OCI-LY7 (cell line): ENCODE data around the gene WDR4. TPM values are rescaled to one million over a fixed set of nuclear protein-coding genes. Genes with fewer than 3 reads are reported as not detected.
"Not testable (repeated sequence)": the region's sequence is repeated elsewhere in the genome, so short reads cannot be mapped to it uniquely, and the experiment has no call there.

Experiments
- BruUV-seq: library from RNA; stranded (reverse); fragments of 400-500 nt; replicated peaks from 2 replicates; lab custom pipeline; 2021; lab: Mats Ljungman, UMichigan
- CTCF ChIA-PET: fragments of 300-600 bp; sonication (Branson Sonifier 250); formaldehyde crosslinking; loops from one replicate; lab custom pipeline; 2022; ENCODE audit warnings: antibody characterized with exemption; ENCODE audit not compliant: unreplicated experiment; lab: Charles Lee
- POLR2A ChIA-PET: fragments of 300-600 bp; sonication (Branson Sonifier 250); formaldehyde crosslinking; loops from one replicate; lab custom pipeline; 2022; ENCODE audit warnings: antibody characterized with exemption; lab: Charles Lee
- DNase-seq: peaks from one replicate; pipeline ENCODE4 v3.0.0-alpha.2; 2015; ENCODE audit warnings: low spot score
- H2AFZ ChIP-seq: fragments of 200-600 bp; sonication (generic), shearing (Covaris generic); 2 replicates; pipeline ENCODE4 v1.6.1; 2014; ENCODE audit warnings: mild to moderate bottlenecking, antibody characterized with exemption, low read length, moderate library complexity
- H3K27ac ChIP-seq: fragments of 200-600 bp; sonication (generic); 2 replicates; pipeline ENCODE4 v1.5.1; 2014; ENCODE audit warnings: mixed run types, low read depth, mild to moderate bottlenecking, moderate library complexity, low read length, inconsistent platforms; ENCODE audit not compliant: poor library complexity, severe bottlenecking
- H3K36me3 ChIP-seq: fragments of 200-600 bp; sonication (generic); 2 replicates; pipeline ENCODE4 v1.6.1; 2014; ENCODE audit warnings: mild to moderate bottlenecking, antibody characterized with exemption, low read length, moderate library complexity, mixed read lengths; ENCODE audit not compliant: insufficient read depth
- H3K4me1 ChIP-seq: fragments of 200-600 bp; sonication (generic); 2 replicates; pipeline ENCODE4 v1.5.1; 2014; ENCODE audit warnings: mild to moderate bottlenecking, low read length; ENCODE audit not compliant: insufficient read depth, poor library complexity, severe bottlenecking
- H3K4me2 ChIP-seq: fragments of 200-600 bp; sonication (generic); 2 replicates; pipeline ENCODE4 v1.6.1; 2014; ENCODE audit warnings: mild to moderate bottlenecking, low read length
- H3K4me3 ChIP-seq: fragments of 200-600 bp; sonication (generic); 2 replicates; pipeline ENCODE4 v1.5.1; 2014; ENCODE audit warnings: mild to moderate bottlenecking, low read depth, low read length; ENCODE audit not compliant: poor library complexity, severe bottlenecking
- H3K79me2 ChIP-seq: fragments of 200-600 bp; sonication (generic); 2 replicates; pipeline ENCODE4 v1.6.1; 2016; ENCODE audit warnings: low read depth, mild to moderate bottlenecking, low read length, moderate library complexity, mixed read lengths; ENCODE audit not compliant: insufficient read depth
- H3K9me2 ChIP-seq: fragments of 200-600 bp; sonication (generic); 2 replicates; pipeline ENCODE4 v1.6.1; 2016; ENCODE audit warnings: mild to moderate bottlenecking, low read length, mixed read lengths; ENCODE audit not compliant: insufficient read depth
- H3K9me3 ChIP-seq: fragments of 200-600 bp; sonication (generic); 2 replicates; pipeline ENCODE4 v1.6.1; 2014; ENCODE audit warnings: mild to moderate bottlenecking, mixed run types, low read length, mixed read lengths
- H4K20me1 ChIP-seq: fragments of 200-600 bp; sonication (generic); 2 replicates; pipeline ENCODE4 v1.6.1; 2014; ENCODE audit warnings: mild to moderate bottlenecking, antibody characterized with exemption, low read length, moderate library complexity, mixed read lengths; ENCODE audit not compliant: insufficient read depth
- EZH2phosphoT487 ChIP-seq: fragments of 200-600 bp; sonication (generic); IDR thresholded peaks from 2 replicates; pipeline ENCODE4 v1.6.1; 2018; ENCODE audit warnings: low read depth, borderline replicate concordance, mild to moderate bottlenecking, mixed run types, antibody characterized with exemption, low read length, moderate library complexity, mixed read lengths
- intact Hi-C: fragments of 100-400 bp; cut with micrococcal nuclease; formaldehyde crosslinking; loops from one replicate; pipeline ENCODE4 v1.10.0; 2022; ENCODE audit not compliant: unreplicated experiment
- total RNA-seq, 2 experiments: library from RNA; depleted of rRNA in 1 of 2; stranded (reverse); fragments of >200 nt in 1 of 2; shearing (Covaris generic) in 1 of 2; gene quantifications; 2 replicates each; pipeline ENCODE4 v1.2.3, GENCODE V29; 2014 to 2022
- TF ChIP-seq, protein P1 (sequence below): fragments of 200-600 bp; sonication (generic); conservative IDR thresholded peaks from 2 replicates; pipeline ENCODE4 v1.5.1; 2014; ENCODE audit warnings: mild to moderate bottlenecking, antibody characterized with exemption, low read length, moderate library complexity, mixed read lengths

Gene WDR4
- total RNA-seq, 2 experiments from 2014 or later = 45.7 to 73.8 TPM

DNA sequence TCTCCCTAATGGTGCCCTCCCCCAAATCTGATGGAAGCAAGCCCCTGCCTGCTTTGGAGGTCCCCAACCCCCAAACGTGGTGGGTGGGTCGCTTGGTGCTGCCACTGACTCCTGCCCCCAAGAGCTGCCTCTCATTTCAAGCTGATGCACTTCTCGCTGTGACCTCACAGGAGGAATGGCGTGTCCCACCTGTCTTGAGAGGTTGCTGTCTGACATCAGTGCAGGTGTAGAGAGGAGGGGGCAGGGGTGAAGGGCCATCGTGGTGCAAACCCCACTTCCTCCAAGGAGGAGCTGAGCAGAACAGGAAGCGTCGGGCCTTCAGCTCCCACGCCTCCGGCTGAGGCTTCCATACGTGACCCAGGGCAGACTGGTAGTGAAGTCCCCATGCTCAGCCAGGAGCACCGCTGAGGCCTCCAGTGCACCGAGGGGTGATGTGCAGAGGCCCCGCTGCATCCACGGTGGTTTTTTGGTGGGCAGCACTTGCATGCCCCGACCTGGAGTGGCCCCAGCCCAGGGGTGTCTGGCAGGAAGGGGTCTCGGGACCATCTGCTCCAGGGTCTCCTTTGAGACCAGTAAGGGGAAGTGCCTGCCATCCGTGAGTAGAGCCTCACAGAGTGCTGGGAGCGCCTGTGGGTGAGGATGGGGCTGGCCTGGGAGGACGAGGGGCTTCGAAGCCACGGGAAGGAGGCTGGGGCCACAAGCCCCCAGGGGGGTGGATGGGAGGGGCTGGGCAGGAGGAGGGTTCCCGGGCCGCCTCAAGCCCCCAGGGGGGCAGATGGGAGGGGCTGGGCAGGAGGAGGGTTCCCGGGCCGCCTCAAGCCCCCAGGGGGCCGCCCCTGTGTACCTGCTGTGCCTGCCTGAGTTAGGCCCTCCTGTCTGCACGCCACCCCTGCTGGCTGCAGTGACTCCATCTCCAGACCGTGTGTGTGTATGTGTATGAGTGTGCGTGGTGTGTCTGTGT lies 39.8 kb downstream of the WDR4 start:
- no peaks in the 10 kb centered on the region for H3K4me1 ChIP-seq
- peaks cover 7% of the 10 kb centered on the region; the same call in 1 of the 2 replicates for H4K20me1 ChIP-seq
- H3K4me2 ChIP-seq = no peak overlapping the region
- no peak overlapping the region for H2AFZ ChIP-seq
- no peaks in the 10 kb centered on the region for H3K9me3 ChIP-seq
- H3K79me2 ChIP-seq = 0 out of 2 replicates have a peak, but pooled peaks cover 10% of the 10 kb centered on the region
- H3K4me3 ChIP-seq = no peak overlapping the region
- TF ChIP-seq, protein P1, sequence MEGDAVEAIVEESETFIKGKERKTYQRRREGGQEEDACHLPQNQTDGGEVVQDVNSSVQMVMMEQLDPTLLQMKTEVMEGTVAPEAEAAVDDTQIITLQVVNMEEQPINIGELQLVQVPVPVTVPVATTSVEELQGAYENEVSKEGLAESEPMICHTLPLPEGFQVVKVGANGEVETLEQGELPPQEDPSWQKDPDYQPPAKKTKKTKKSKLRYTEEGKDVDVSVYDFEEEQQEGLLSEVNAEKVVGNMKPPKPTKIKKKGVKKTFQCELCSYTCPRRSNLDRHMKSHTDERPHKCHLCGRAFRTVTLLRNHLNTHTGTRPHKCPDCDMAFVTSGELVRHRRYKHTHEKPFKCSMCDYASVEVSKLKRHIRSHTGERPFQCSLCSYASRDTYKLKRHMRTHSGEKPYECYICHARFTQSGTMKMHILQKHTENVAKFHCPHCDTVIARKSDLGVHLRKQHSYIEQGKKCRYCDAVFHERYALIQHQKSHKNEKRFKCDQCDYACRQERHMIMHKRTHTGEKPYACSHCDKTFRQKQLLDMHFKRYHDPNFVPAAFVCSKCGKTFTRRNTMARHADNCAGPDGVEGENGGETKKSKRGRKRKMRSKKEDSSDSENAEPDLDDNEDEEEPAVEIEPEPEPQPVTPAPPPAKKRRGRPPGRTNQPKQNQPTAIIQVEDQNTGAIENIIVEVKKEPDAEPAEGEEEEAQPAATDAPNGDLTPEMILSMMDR = no peak
- no TSS peak for BruUV-seq
- H3K27ac ChIP-seq = no peak overlapping the region
- H3K9me2 ChIP-seq = no peaks in the 10 kb centered on the region
- intact Hi-C loops = no loop called here
- ChIA-PET CTCF (interaction anchor here (0.6 kb wide), 1 partner anchor 90 kb away, joined by 3 read pairs; no protein-coding TSS in a partner anchor), POLR2A (no interaction called here)
- DNase-seq = no peak
- H3K36me3 ChIP-seq = peaks cover 56% of the 10 kb centered on the region

DNA sequence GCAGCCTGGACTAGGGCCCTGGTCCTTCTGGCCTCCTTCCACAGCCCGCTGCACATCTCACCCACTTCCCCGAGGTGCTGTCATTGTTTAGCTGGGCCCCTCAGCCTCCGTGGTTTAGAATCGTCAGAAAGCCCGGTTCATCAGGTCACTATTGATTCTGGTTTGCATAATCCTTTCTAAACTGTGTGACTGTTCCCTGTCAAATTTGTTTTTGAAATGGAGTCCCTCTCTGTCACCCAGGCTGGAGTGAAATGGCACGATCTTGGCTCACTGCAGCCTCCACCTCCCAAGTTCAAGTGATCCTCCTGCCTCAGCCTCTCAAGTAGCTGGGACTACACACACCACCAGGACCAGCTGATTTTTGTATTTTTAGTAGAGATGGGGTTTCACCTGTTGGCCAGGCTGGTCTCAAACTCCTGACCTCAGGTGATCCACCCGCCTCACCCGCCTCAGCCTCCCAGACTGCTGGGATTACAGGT lies 41.1 kb downstream of the WDR4 start:
- H3K79me2 ChIP-seq, H3K27ac ChIP-seq, H3K9me2 ChIP-seq, H4K20me1 ChIP-seq, H2AFZ ChIP-seq, DNase-seq, H3K4me3 ChIP-seq, H3K4me2 ChIP-seq, CTCF ChIA-PET, BruUV-seq, H3K4me1 ChIP-seq, intact Hi-C loops, POLR2A ChIA-PET, H3K9me3 ChIP-seq: not testable (repeated sequence)
- peaks cover 45% of the 10 kb centered on the region for H3K36me3 ChIP-seq

DNA sequence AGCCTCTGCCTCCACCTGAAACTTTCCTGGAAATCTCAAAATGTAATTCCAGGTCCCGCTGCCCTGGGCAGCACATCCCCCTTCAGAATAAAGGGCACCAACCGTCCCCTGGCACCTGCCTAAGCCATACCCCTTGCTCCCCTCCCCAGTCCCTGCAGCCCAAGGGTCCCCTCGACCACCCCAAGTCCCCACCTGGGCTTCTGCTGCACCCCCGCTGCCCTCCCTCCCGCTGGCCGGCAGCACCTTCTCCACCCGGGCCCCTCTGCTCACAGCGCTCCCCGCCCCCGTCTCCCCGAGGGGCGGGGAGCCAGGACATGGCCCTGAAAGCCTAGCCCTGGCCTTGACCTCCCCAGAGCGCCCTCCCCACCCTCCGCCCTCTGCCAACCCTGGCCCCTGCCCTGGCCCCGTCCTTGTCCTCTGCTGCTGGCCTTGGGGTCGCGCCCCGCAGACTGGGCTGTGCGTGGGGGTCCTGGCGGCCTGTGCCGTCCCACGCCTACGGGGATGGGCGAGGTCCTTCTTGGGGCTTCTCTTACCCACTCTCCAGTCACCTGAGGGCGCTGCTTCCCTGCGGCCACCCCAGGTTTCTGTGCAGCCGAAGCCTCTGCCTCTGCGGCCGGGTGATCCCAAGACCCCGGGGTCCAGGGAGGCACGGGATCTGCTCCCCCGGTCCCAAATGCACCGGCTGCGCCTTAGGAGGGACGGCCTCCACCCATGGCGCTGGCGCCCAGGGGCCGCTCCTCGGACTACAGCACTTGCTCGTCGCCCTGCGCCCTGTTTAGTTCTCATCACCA lies 41.7 kb downstream of the WDR4 start:
- intact Hi-C loops = no loop called here
- Histone ChIP-seq H3K4me1 (no peaks in the 10 kb centered on the region), H3K36me3 (peaks cover 39% of the 10 kb centered on the region), H4K20me1 (no peaks in the 10 kb centered on the region), H2AFZ (no peak overlapping the region), H3K4me3 (no peak overlapping the region), H3K4me2 (no peak overlapping the region), H3K79me2 (no peaks in the 10 kb centered on the region), H3K9me2 (no peaks in the 10 kb centered on the region), H3K9me3 (no peaks in the 10 kb centered on the region), H3K27ac (no peak overlapping the region)
- CTCF ChIA-PET = no interaction called here
- TF ChIP-seq EZH2phosphoT487 = no peak
- TF ChIP-seq, protein P1 = no peak
- no TSS peak for BruUV-seq
- POLR2A ChIA-PET = no interaction called here
- DNase-seq = no peak
